Liver (tissue), 9 donors: ENCODE data around the gene CACNA1H. TPM values are rescaled to one million over a fixed set of nuclear protein-coding genes. Genes with fewer than 3 reads are reported as not detected.

Experiments
- DNase-seq: peaks from one replicate; pipeline ENCODE4 v3.0.0-alpha.2; 2017; ENCODE audit warnings: low spot score
- H3K27ac ChIP-seq, 2 donors: one replicate each; pipeline ENCODE4 v1.7.0; 2013; ENCODE audit warnings: inconsistent platforms in 2 of 2, low read length in 2 of 2, control low read depth in 1 of 2, low read depth in 1 of 2, mild to moderate bottlenecking in 1 of 2
- H3K27me3 ChIP-seq, 4 donors: one replicate each; pipeline versions ENCODE4 v1.6.1 to v1.7.0; 2013; ENCODE audit warnings: low read length in 3 of 4, inconsistent platforms in 1 of 4, mild to moderate bottlenecking in 1 of 4, moderate library complexity in 1 of 4; ENCODE audit not compliant: control insufficient read depth in 4 of 4, insufficient read depth in 4 of 4
- H3K36me3 ChIP-seq, 4 donors: one replicate each; pipeline versions ENCODE4 v1.6.1 to v1.7.0; 2013; ENCODE audit warnings: low read length in 3 of 4, mild to moderate bottlenecking in 3 of 4, low read depth in 1 of 4, moderate library complexity in 1 of 4; ENCODE audit not compliant: control insufficient read depth in 4 of 4, insufficient read depth in 3 of 4
- H3K4me1 ChIP-seq, 4 donors: one replicate each; pipeline versions ENCODE4 v1.6.1 to v1.7.0; 2013; ENCODE audit warnings: low read length in 3 of 4, mild to moderate bottlenecking in 3 of 4, moderate library complexity in 1 of 4; ENCODE audit not compliant: control insufficient read depth in 4 of 4, insufficient read depth in 4 of 4
- H3K4me3 ChIP-seq, 3 donors: one replicate each; pipeline versions ENCODE4 v1.6.1 to v1.7.0; 2013; ENCODE audit warnings: low read length in 3 of 3, control low read depth in 1 of 3, low read depth in 1 of 3, mild to moderate bottlenecking in 1 of 3
- H3K9ac ChIP-seq, 2 donors: one replicate each; pipeline ENCODE4 v1.7.0; 2013; ENCODE audit warnings: low read length in 2 of 2, mild to moderate bottlenecking in 2 of 2, moderate library complexity in 2 of 2, control low read depth in 1 of 2, low read depth in 1 of 2
- H3K9me3 ChIP-seq, 4 donors: one replicate each; pipeline versions ENCODE4 v1.6.1 to v1.7.0; 2013; ENCODE audit warnings: low read length in 3 of 4; ENCODE audit not compliant: control insufficient read depth in 4 of 4
- ATF3 ChIP-seq: IDR thresholded peaks from 2 replicates; pipeline ENCODE4 v1.6.1; 2016; ENCODE audit warnings: antibody characterized with exemption
- CTCF ChIP-seq: fragments of 150-350 bp; IDR thresholded peaks from 2 replicates; pipeline ENCODE4 v1.5.1; 2017; ENCODE audit warnings: improper control_type of control experiment, low read depth, low read length; ENCODE audit not compliant: missing input control
- EGR1 ChIP-seq, 2 donors: IDR thresholded peaks; 2 replicates each; pipeline ENCODE4 v1.6.1; 2016 to 2018; ENCODE audit warnings: antibody characterized with exemption in 2 of 2, low read depth in 2 of 2
- FOXA1 ChIP-seq: IDR thresholded peaks from 2 replicates; pipeline ENCODE4 v1.6.1; 2016; ENCODE audit warnings: antibody characterized with exemption
- FOXA2 ChIP-seq: IDR thresholded peaks from 2 replicates; pipeline ENCODE4 v1.6.1; 2016; ENCODE audit warnings: antibody characterized with exemption
- GABPA ChIP-seq, 2 donors: IDR thresholded peaks in 1 of 2; conservative IDR thresholded peaks in 1 of 2; 2 replicates each; pipeline ENCODE4 v1.6.1; 2016; ENCODE audit warnings: antibody characterized with exemption in 2 of 2, mild to moderate bottlenecking in 1 of 2, moderate library complexity in 1 of 2
- HNF4A ChIP-seq, 2 donors: conservative IDR thresholded peaks; 2 replicates each; pipeline ENCODE4 v1.6.1; 2016; ENCODE audit warnings: antibody characterized with exemption in 2 of 2, mild to moderate bottlenecking in 2 of 2
- HNF4G ChIP-seq: IDR thresholded peaks from 2 replicates; pipeline ENCODE4 v1.6.1; 2016; ENCODE audit warnings: antibody characterized with exemption
- JUND ChIP-seq, 2 donors: IDR thresholded peaks; 2 replicates each; pipeline ENCODE4 v1.6.1; 2016; ENCODE audit warnings: antibody characterized with exemption in 2 of 2
- NR2F2 ChIP-seq: IDR thresholded peaks from 2 replicates; pipeline ENCODE4 v1.6.1; 2016; ENCODE audit warnings: antibody characterized with exemption
- RAD21 ChIP-seq, 2 donors: IDR thresholded peaks; 2 replicates each; pipeline ENCODE4 v1.6.1; 2016; ENCODE audit warnings: antibody characterized with exemption in 2 of 2, mild to moderate bottlenecking in 2 of 2
- REST ChIP-seq: IDR thresholded peaks from 2 replicates; pipeline ENCODE4 v1.6.1; 2016; ENCODE audit warnings: antibody characterized with exemption, mild to moderate bottlenecking
- RXRA ChIP-seq, 2 donors: IDR thresholded peaks; 2 replicates each; pipeline ENCODE4 v1.6.1; 2017 to 2018; ENCODE audit warnings: antibody characterized with exemption in 2 of 2, mild to moderate bottlenecking in 1 of 2
- SP1 ChIP-seq: IDR thresholded peaks from 2 replicates; pipeline ENCODE4 v1.6.1; 2018; ENCODE audit warnings: antibody characterized with exemption, mild to moderate bottlenecking
- TAF1 ChIP-seq: conservative IDR thresholded peaks from 2 replicates; pipeline ENCODE4 v1.6.1; 2016; ENCODE audit warnings: antibody characterized with exemption, mild to moderate bottlenecking
- YY1 ChIP-seq: IDR thresholded peaks from 2 replicates; pipeline ENCODE4 v1.6.1; 2016; ENCODE audit warnings: antibody characterized with exemption, mild to moderate bottlenecking
- ZBTB33 ChIP-seq: IDR thresholded peaks from 2 replicates; pipeline ENCODE4 v1.6.1; 2016; ENCODE audit warnings: antibody characterized with exemption
- WGBS: extraction: QIAGEN DNeasy Blood & Tissue Kit; methylation state at CpG from one replicate; pipeline ENCODE4 v1.1.7; 2013; 5-methylcytosine and 5-hydroxymethylcytosine counted together
- polyA plus RNA-seq, 2 donors: library from polyadenylated mRNA; stranded (reverse) in 1 of 2; unstranded in 1 of 2; fragments of 200-250 nt in 1 of 2; fragments of >200 nt in 1 of 2; fragmentation: Nextera tagmentation in 1 of 2; extraction: Ambion mirVana in 1 of 2; gene quantifications; one replicate each; pipeline versions ENCODE4 v1.2.1 to v1.2.3, GENCODE V29; 2013 to 2015
- total RNA-seq, 2 donors: library from RNA; depleted of rRNA; stranded (reverse); fragments of >200 nt; gene quantifications; one replicate each; pipeline ENCODE4 v1.2.3, GENCODE V29; 2014
- TF ChIP-seq, protein P1 (sequence below): IDR thresholded peaks from 2 replicates; pipeline ENCODE4 v1.6.1; 2016; ENCODE audit warnings: antibody characterized with exemption
- donor health status: healthy.
- donor health status: healthy.
- donor health status: healthy.
- donor health status: healthy.
- donor health status: healthy.

Gene CACNA1H
- total and polyA plus RNA-seq, 4 donors: 0.21 to 8.5 (median 6.1) TPM

GRCh38 chr16:1129106-1129960 lies 23.6 kb upstream of the CACNA1H start (continued):
- TF ChIP-seq CTCF: no peak
- no peak for TF ChIP-seq RXRA (IDR thresholded peaks at IDR 0.05)
- no peak for TF ChIP-seq JUND (IDR thresholded peaks at IDR 0.05)

DNA sequence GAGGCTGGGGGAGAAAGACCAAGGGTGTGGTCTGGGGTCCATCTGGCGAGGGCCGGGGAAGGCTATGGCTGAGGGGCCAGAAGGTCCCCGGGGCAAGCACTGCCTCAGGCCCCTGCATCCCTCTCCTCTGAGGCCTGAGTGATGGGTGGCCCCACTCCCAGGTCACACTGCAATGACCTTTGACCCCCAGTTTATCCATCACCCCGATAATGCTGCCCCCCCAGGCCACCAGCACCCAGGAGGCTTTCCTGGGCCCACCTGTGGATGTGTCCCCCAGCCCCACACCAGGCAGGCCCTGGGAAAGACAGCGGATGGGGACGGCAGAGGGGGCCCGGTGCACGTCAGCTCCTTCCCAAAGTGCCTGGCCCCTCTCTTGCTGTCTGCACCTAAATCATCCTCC lies 22.5 kb upstream of the CACNA1H start:
- TF ChIP-seq, protein P1, sequence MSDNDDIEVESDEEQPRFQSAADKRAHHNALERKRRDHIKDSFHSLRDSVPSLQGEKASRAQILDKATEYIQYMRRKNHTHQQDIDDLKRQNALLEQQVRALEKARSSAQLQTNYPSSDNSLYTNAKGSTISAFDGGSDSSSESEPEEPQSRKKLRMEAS: no peak
- no peak for TF ChIP-seq SP1
- TF ChIP-seq HNF4G: no peak
- TF ChIP-seq CTCF: no peak
- TF ChIP-seq FOXA2: no peak
- no peak for TF ChIP-seq ATF3
- TF ChIP-seq NR2F2: no peak
- TF ChIP-seq EGR1 (IDR thresholded peaks at IDR 0.05; ENCODE audit: low read depth in 2 of 2): no peak
- no peak for TF ChIP-seq ZBTB33
- TF ChIP-seq FOXA1: no peak
- no peak for TF ChIP-seq GABPA (IDR thresholded peaks at IDR 0.05 in 1 of 2, conservative IDR thresholded peaks at IDR 0.05 in 1 of 2)
- TF ChIP-seq TAF1: no peak
- no peak for TF ChIP-seq YY1
- TF ChIP-seq HNF4A (conservative IDR thresholded peaks at IDR 0.05): no peak
- TF ChIP-seq JUND (IDR thresholded peaks at IDR 0.05): no peak
- no peak for TF ChIP-seq REST
- no peak for TF ChIP-seq RXRA (IDR thresholded peaks at IDR 0.05)
- TF ChIP-seq RAD21 (IDR thresholded peaks at IDR 0.05): no peak
- Histone ChIP-seq H3K9ac (no peak overlapping the region), H3K9me3 (no peaks in the 10 kb centered on the region), H3K27ac (no peak overlapping the region), H3K4me3 (no peak overlapping the region), H3K27me3 (no peaks in the 10 kb centered on the region), H3K4me1 (peaks cover 8 to 39% (median 24%) of the 10 kb centered on the region in 4 donors), H3K36me3 (no peaks in the 10 kb centered on the region)
- no peak for DNase-seq
- 85% methylated on average over 8 of the region's 8 CpGs for WGBS
